ENCODE results near the gene CHCHD6. TPM values are rescaled to one million over a fixed set of nuclear protein-coding genes. Genes with fewer than 3 reads are reported as not detected.

CHCHD6 gene
- total RNA-seq, 1 donor from 2014 or later, result 17.1 TPM

DNA sequence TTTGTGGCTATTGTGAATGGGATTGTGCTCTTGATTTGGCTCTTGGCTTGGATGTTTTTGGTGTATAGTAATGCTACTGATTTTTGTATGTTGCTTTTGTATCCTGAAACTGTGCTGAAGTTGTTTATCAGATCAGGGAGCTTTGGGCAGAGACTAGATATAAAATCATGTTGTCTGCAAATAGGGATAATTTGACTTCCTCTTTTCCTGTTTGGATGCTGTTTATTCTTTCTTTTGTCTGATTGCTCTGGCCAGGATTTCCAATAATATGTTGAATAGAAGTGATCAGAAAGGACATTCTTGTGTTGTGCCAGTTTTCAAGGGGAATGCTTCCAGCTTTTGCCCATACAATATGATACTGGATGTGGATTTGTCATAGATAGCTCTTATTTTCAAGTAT, 66.1 kb downstream of the CHCHD6 start:
- no peaks in the 10 kb centered on the region for H3K27me3 Mint-ChIP-seq (ENCODE audit: low read depth)
- H3K4me3 Mint-ChIP-seq (ENCODE audit: unreplicated experiment), result no peak overlapping the region
- TF ChIP-seq, protein P1, sequence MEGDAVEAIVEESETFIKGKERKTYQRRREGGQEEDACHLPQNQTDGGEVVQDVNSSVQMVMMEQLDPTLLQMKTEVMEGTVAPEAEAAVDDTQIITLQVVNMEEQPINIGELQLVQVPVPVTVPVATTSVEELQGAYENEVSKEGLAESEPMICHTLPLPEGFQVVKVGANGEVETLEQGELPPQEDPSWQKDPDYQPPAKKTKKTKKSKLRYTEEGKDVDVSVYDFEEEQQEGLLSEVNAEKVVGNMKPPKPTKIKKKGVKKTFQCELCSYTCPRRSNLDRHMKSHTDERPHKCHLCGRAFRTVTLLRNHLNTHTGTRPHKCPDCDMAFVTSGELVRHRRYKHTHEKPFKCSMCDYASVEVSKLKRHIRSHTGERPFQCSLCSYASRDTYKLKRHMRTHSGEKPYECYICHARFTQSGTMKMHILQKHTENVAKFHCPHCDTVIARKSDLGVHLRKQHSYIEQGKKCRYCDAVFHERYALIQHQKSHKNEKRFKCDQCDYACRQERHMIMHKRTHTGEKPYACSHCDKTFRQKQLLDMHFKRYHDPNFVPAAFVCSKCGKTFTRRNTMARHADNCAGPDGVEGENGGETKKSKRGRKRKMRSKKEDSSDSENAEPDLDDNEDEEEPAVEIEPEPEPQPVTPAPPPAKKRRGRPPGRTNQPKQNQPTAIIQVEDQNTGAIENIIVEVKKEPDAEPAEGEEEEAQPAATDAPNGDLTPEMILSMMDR (IDR thresholded peaks at IDR 0.05), result no peak
- peaks cover 18% of the 10 kb centered on the region for H3K9me3 Mint-ChIP-seq (ENCODE audit: low read depth)
- no peaks in the 10 kb centered on the region for H3K4me1 Mint-ChIP-seq (ENCODE audit: low read depth)
- no peak for DNase-seq (ENCODE audit: low spot score)
- no peak overlapping the region for H3K27ac Mint-ChIP-seq (ENCODE audit: unreplicated experiment)
- peaks cover 12% of the 10 kb centered on the region for H3K36me3 Mint-ChIP-seq (ENCODE audit: low read depth)

DNA sequence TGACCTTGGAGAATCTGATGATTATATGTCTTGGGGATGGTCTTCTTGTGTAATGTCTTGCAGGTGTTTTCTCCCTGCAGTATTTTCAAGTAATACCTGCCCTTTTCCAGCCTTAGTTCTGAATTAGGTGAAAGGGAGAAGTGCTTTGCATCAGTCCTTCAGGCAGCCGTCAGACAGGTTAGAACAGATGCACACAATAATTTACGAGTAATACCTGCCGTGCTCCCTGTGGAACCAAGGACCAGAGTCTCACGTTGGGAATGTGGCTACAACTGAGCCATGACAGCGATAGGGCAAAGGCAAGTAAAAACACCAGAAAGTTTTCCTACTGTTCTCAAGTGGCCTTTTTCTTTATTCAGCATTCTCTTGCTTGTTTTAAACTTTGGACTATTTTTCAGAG, 69.1 kb downstream of the CHCHD6 start:
- Mint-ChIP-seq H3K4me3 (ENCODE audit: unreplicated experiment) (no peak overlapping the region), H3K36me3 (ENCODE audit: low read depth) (peaks cover 8% of the 10 kb centered on the region), H3K4me1 (ENCODE audit: low read depth) (peaks cover 9% of the 10 kb centered on the region), H3K27ac (ENCODE audit: unreplicated experiment) (no peak overlapping the region), H3K27me3 (ENCODE audit: low read depth) (no peaks in the 10 kb centered on the region), H3K9me3 (ENCODE audit: low read depth) (peaks cover 15% of the 10 kb centered on the region)
- DNase-seq (ENCODE audit: low spot score), result no peak
- TF ChIP-seq, protein P1 (IDR thresholded peaks at IDR 0.05), result no peak

DNA sequence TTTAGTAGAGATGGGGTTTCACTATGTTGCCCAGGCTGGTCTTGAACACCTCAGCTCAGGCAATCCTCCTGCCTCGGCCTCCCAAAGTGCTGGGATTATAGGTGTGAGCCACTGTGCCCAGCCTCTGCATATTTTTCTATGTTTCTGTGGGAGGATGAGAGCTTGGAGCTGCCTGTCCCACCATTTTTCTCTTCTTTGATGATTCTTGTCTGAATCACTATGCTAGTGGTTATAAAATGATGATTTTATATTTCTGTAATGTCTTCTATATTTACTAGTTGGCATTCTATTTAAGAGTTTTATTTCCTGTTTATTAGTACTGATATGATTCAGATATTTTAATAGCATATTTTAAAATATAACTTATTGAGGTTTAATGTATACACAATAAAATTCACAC, 69.7 kb downstream of the CHCHD6 start:
- no peak for DNase-seq (ENCODE audit: low spot score)
- peaks cover 9% of the 10 kb centered on the region for H3K4me1 Mint-ChIP-seq (ENCODE audit: low read depth)
- peaks cover 13% of the 10 kb centered on the region for H3K9me3 Mint-ChIP-seq (ENCODE audit: low read depth)
- H3K27ac Mint-ChIP-seq (ENCODE audit: unreplicated experiment), result no peak overlapping the region
- no peak overlapping the region for H3K4me3 Mint-ChIP-seq (ENCODE audit: unreplicated experiment)
- no peaks in the 10 kb centered on the region for H3K27me3 Mint-ChIP-seq (ENCODE audit: low read depth)
- H3K36me3 Mint-ChIP-seq (ENCODE audit: low read depth), result peaks cover 8% of the 10 kb centered on the region
- TF ChIP-seq, protein P1 (IDR thresholded peaks at IDR 0.05), result no peak

DNA sequence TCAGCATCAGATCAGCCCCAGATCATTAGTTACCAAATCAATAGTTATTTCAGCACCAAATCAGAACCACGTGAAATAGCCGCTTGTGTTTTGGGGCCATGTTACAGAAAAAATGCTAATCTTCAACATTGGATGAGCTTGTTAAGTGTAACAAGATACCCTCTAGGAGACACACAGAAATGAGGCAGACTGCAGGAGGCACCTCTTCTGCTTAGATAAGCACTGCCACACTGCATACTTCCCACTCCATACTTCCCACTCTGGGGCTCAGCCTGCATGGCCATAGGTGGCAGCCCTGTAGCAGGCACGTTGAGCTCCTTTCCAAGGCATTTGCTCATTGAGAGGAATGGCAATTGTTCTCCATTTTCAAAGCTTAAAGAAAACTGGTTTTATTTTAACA, 73.3 kb downstream of the CHCHD6 start:
- H3K36me3 Mint-ChIP-seq (ENCODE audit: low read depth), result peaks cover 4% of the 10 kb centered on the region

DNA sequence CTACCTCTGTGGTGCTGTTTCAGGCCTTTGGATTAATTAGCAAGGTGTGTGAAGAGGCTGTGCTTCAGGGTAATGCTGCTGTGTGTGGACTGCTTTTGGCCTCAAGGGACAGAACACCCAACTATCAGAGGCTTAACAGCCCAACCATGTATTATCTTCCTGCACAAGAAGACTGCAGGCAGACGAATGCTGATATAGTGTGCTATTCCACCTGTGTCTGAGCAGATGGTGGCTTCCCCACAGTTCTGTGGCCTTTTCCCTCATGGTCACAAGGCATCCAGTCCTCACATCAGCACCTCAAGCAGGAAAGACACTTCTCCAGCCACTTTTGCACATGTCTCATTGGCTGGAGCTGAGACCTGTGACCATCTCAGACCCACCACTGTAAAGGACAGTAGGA, 76.6 kb downstream of the CHCHD6 start:
- Mint-ChIP-seq H3K36me3 (ENCODE audit: low read depth) (peaks cover 2% of the 10 kb centered on the region), H3K4me1 (ENCODE audit: low read depth) (peaks cover 46% of the 10 kb centered on the region), H3K27ac (ENCODE audit: unreplicated experiment) (no peak overlapping the region), H3K27me3 (ENCODE audit: low read depth) (no peaks in the 10 kb centered on the region), H3K9me3 (ENCODE audit: low read depth) (peaks cover 12% of the 10 kb centered on the region), H3K4me3 (ENCODE audit: unreplicated experiment) (no peak overlapping the region)
- TF ChIP-seq, protein P1 (IDR thresholded peaks at IDR 0.05), result no peak
- DNase-seq (ENCODE audit: low spot score), result no peak

More for the DNA sequence above, 73.3 kb downstream of the CHCHD6 start:
- H3K27me3 Mint-ChIP-seq (ENCODE audit: low read depth), result no peaks in the 10 kb centered on the region
- TF ChIP-seq, protein P1 (IDR thresholded peaks at IDR 0.05), result no peak
- H3K4me3 Mint-ChIP-seq (ENCODE audit: unreplicated experiment), result no peak overlapping the region
- H3K27ac Mint-ChIP-seq (ENCODE audit: unreplicated experiment), result no peak overlapping the region
- no peak for DNase-seq (ENCODE audit: low spot score)
- peaks cover 25% of the 10 kb centered on the region for H3K4me1 Mint-ChIP-seq (ENCODE audit: low read depth)
- H3K9me3 Mint-ChIP-seq (ENCODE audit: low read depth), result peaks cover 6% of the 10 kb centered on the region

Measured in chondrocyte (in vitro differentiated cells).